Left forelimb (tissue), 1 donor: ENCODE results near the gene GTF2H4.
A peak's percentile ranks its signal among the peaks of the same experiment; 100 is the strongest.

Experiments
- DNase-seq: peaks from one replicate; pipeline ENCODE4 v3.0.0-alpha.2; 2018; ENCODE audit warnings: low spot score

GTF2H4 gene

DNA sequence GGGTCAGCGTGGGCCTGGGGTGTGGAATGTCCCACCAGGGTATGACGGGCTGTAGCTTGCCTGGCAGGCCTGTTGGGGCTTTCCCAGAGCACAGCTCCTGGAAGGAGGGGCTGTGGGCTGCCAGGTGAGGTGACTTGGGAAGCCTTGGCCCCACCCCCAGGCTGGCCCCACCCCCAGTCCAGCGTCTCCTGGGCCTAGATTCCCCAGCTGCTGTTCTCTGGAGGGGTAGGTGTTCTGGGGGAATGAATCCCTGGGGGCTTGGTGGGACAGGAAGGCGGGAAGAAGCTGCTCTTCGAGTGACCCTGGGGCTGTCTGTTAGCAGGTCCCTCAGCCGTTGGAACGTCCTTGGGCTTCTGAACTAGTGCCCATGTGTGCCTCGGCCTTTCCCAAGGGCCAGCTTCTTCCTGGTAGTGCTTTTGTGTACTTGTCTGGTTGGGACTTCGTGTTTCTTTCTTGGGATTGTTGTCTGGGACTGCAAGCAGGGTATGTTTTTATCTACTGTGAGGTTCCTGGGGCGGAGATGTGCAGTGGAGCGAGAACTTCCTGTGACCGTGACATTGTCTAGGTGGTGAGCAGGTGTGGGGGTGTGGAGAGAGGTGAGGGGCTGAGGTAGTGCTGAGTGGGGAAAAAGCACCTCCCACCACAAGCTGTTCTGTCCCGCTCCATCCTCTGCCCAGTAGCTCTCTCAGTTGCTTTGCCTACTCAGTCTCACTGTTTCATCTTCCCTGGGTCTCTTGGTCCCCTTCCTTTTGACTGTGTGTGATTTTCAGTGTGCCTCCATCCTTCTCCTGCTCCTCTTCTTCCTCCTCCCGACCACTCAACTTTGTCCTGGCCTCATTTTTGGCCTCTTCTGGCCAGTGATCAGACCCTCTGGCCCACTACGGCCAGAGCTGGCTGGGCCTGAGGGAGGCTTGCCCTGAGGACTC is 25.0 kb upstream of the GTF2H4 start:
- DNase-seq = no peak

DNA sequence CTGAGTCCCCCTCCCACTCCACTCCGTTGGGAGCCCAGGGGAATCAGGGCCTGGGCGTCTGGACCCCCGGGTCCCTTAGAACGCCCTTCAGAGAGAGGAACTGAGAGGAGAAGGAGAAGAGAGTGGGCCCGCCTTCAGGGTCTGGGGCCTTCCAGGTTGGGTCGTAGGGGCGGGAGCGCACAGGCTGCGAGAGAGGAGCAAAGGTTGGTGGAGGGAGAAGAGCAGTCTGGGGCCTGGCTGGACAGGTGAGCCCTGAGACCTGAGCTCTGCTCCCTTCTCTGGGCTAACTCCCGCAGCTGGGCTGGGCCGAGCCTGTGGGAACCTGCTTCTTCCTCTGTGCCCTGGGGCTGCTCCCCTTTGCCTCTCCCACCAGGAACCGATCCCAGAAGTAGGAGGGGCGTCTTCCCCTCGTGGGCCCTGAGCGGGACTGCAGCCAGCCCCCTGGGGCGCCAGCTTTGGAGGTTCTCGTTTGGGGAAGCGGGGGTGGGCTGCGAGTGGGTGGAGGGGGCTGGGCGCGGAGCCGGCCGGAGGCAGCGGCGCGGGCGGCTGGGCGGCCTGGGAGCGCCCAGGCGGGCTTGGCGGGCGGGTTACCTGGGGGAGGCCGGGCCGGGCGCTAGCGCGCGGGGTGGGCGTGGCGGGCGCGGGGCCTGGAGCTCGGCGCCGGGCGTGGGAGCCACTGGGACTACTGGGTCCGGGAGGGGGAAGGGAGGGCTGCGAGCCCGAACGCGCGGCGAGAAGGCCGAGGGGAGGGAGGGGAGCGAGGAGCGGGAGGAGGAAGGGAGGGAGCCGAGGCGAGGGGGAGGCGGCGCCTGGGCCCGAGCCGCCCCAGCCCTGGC is 24.1 kb upstream of the GTF2H4 start, which contains the start of gene DDR1:
Gene DDR1 (plus strand): TSS at position 835 of the 836 bp plus-strand sequence. CDS start 4,211 bp downstream, outside the sequence.
- DNase-seq = peak; percentile 89

DNA sequence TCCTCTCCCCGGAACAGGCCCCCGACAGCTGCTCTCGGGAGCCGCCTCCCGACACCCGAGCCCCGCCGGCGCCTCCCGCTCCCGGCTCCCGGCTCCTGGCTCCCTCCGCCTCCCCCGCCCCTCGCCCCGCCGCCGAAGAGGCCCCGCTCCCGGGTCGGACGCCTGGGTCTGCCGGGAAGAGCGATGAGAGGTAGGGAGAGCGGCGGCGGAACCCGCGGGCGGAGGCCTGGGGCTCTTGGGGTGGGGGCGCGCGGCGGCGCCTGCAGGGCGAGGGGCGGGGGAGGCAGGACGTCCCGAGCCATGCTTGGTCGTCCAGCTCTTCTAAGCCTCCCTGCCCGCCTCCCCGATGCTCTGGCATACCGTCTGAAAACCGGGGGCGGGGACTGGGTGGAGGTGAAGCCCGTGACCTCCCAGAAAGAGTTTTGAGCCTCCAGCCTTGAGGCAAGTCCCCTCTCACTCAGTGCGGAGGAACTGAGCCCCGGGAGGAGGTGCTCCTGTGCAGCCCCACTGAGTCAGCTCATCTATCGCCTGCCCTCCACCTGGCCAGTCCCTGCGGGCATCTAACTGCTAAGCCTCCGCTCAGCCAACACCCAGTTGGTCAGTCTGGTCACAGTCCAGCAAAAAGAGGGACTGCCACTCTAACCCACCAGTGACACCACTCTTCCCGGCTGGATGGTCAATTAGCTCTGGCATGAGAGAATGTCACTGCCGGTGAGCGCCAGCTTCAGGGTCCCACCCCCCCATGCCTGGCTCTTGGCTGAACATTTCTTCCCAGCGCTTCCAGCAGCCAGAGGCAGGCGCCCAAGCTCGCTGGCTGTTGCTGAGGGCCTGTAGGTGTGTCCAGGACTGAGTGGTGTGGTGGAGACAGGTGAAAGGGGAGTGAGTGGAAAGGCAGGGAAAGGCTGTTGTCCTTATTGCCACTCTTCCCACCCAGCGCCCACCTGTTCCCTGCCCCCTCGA is 23.2 kb upstream of the GTF2H4 start:
- DNase-seq = no peak

DNA sequence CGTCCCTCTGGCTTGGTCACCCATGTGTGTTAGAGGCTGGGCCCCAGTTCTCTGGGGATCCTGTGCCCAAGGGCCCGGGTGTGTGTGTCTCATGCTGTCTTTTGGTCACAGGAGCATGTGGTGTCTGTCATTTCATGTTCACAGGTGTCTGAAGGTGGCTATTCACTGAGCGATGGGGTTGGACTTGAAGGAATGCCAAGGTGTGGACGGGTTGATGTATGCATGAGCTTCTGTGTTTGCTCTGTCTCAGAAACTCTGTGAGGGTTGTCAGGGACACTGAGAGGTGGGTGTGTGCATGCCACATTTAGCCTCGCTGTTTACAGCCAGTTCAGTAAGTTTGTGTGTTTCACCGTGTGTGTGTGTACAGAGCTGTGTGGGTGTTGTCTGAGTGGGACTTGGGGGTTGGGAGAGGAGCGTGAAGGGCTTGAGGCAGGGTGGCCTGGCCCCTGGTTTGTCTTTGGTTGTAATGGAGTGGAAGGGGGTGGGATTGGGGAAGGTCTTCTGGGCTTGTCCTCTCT is 22.5 kb upstream of the GTF2H4 start:
- no peak for DNase-seq

DNA sequence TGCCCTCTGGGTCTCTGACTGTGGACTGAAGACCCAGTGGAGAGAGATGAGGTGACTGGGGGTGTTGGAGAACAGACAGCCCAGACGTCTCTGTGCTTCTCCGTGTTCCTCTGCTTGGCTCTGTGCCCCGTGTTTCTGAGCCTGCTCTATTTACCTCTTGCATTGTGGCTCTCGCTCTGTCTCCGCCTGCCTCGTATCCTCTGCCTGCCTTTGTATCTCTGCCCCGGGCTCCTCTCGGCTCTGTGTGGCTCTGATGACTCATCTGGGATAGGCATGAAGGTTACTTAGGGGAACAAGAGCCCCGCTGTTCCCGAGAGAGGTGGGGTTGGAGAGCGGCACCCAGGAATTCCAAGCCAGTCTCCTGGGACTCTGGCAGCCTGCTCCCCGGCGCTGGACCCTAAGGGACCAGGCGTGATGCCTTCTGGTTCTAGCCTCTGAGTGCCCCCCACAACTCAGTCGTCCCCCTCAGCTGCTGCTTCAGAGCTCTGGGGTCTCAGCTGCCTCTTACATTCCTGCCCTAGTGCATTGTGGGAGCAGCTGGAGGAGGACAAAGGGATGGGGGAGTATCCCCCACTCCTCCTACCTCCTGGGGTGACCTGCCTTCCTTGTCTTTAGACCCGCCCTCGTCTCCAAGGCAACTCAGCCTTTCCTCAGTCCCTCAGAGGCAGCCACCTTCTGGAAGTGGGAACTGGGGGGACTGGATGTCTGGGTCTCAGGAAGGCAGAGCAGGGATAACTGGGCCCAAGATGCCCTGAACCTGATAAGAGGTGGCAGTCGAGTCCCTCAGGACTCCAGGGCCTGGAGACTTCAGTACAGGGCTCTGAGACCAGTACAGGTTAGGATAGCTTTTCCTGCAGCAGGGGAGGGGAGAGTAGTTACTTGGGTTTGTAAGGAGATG is 21.8 kb upstream of the GTF2H4 start:
- DNase-seq = no peak

DNA sequence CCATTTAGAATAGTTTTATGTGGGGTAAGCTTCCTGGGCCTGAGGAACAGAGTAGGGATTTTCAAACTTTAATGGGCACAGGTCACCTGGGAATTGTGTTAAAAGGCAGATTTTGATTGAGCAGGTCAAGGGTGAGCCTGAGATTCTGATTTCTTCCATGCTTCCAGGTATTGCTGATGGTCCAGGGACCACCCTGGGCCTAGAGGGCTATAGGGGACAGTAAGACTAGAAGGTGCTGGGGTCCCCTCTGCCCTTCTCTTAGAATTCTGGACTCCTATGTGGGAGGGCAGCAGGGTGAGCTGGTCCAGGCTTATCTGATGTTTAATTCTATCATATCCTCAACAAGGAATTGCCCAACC is 21.1 kb upstream of the GTF2H4 start:
- no peak for DNase-seq

DNA sequence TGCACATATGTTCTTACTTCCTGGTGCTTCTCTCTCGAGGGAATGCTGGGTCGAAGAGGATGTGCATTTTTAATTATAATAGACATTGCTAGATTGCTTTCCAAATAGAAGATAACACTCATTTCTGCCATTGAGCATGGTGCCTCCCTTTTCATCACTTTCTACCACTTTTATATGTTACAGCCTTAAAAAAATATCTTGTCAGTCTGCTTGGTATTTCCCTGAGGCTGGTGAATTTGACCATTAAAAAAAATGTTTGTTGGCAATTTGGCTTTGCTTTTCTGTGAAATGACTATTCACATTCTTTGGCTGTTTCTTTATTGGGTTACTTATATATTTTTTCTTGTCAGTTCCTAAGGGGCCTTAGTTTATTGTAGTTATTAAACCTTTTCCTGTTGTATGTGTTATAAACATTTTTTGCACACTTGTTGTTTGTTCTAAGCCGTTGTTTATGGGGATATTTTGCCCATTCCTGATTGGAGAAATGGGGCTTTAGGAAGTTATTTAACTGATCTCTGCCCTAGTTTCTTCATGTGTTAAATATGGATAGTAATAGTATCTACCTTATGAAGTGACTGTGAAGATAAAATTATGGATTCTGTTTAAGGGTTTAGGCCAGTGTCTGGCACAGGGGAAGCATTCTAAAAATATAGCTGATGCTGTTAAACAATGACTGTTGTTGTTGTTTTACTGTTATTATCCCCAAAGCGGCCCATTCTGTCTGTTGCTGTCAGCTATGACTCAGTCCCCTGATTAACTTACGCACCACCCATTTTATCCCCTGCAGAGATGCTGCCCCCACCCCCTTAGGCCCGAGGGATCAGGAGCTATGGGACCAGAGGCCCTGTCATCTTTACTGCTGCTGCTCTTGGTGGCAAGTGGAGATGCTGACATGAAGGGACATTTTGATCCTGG is 19.8 kb upstream of the GTF2H4 start:
- no peak for DNase-seq

DNA sequence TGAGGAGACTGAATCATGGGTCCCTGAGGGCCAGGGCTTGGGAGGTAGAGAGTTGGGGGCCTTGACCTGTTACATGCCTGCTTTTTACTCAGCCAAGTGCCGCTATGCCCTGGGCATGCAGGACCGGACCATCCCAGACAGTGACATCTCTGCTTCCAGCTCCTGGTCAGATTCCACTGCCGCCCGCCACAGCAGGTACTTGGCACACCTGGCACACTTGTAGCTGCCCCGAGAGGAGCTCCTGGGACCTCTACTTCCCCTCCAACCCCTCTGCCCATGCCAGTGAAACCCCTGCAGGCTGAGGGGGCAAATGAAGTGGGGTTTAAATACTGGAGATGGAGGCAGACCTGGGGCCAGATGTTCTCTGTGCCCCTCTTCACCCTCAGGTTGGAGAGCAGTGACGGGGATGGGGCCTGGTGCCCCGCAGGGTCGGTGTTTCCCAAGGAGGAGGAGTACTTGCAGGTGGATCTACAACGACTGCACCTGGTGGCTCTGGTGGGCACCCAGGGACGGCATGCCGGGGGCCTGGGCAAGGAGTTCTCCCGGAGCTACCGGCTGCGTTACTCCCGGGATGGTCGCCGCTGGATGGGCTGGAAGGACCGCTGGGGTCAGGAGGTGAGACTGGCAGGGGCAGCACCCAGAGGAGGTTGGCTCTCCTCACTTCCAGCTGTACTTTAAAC is 19.1 kb upstream of the GTF2H4 start:
- DNase-seq = no peak

DNA sequence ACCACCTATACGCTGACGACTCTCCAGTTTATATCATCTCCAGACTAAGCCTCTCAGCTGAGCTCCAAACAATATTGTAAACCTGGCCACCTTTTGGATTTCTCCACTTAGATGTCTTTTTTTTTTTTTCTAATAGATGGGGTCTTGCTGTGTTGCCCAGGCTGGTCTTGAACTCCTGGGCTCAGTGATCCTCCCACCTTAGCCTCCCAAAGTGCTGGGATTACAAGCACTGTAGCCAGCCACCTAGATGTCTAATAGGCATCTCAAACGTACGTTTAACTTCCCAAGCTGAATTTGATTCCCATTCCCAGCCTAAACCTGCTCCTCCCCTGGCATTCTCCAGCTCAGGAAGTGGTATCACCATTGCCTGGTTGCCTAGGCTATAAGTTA is 18.5 kb upstream of the GTF2H4 start:
- no peak for DNase-seq

DNA sequence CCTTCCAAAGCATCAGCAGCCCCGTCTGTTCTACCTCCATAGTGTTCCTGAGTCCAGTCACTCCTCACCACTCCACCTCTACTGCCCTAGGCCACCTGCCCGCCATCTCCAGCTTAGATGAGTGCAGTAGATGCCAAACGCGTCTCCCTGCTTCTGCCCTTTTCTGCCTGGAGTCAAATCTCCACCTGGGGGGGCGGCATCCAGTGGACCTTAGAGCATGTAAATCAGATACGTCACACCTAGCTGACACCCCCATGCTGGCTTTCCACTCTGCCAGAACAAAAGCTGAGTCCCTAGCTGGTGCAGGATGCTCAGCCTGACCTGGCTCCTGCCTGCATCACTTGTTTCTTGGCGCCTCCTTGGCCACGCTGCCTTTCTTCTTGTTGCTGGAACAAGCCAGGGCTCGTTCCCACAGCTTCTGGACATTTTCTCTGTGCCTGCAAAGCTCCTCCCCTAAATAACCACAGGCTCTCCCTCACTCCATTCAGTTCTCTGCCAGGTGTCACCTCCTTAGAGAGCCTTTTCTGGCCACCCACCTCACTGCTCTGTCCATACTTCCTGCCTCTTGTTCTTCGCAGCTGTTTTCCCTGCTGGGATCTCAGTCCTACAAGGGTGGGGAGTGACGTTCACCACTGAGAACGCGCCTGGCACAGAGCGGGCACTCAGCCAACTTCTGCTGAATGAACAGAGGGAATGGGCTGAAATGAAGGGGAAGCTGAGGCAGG is 17.9 kb upstream of the GTF2H4 start:
- DNase-seq = no peak

DNA sequence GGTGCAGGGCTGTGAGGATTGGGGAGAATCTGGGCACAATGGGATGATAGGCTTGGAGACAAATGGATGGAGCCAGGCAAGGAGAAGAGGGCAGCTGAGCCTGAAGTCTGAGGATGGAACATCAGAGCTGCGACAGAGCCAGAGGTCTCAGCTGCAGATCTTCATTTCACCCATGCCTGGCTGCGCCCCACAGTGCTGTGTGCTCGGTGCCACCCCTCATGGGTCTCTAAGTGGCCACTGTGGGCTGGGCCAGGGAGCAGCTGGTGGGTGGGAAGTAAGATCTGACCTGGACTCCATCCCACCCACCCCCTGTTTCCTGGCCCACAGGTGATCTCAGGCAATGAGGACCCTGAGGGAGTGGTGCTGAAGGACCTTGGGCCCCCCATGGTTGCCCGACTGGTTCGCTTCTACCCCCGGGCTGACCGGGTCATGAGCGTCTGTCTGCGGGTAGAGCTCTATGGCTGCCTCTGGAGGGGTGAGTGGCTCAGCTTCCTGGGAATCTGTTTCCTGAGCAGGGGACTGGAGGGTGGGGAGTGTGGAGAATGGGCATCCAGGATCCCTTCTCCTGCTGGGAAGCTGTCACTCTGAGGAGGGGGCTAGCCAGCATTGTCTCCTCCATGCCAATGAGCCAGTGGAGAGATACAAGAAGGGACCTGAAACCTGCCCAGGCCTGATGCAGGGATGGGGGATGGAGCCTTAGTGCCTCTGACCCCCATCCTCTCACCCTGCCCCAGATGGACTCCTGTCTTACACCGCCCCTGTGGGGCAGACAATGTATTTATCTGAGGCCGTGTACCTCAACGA is 17.2 kb upstream of the GTF2H4 start:
- no peak for DNase-seq

DNA sequence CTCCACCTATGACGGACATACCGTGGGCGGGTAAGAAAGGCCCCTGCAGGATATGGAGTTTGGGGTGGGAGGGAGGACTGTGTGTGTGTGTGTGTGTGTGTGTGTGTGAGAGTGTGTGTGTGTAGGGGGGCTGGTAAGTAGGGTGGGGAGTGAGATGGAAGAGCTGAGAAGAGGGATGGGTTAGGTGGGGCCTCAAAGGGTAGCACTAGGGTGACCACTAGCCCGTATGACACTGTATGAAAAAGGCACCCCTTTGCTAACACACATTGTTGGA is 16.6 kb upstream of the GTF2H4 start:
- no peak for DNase-seq

DNA sequence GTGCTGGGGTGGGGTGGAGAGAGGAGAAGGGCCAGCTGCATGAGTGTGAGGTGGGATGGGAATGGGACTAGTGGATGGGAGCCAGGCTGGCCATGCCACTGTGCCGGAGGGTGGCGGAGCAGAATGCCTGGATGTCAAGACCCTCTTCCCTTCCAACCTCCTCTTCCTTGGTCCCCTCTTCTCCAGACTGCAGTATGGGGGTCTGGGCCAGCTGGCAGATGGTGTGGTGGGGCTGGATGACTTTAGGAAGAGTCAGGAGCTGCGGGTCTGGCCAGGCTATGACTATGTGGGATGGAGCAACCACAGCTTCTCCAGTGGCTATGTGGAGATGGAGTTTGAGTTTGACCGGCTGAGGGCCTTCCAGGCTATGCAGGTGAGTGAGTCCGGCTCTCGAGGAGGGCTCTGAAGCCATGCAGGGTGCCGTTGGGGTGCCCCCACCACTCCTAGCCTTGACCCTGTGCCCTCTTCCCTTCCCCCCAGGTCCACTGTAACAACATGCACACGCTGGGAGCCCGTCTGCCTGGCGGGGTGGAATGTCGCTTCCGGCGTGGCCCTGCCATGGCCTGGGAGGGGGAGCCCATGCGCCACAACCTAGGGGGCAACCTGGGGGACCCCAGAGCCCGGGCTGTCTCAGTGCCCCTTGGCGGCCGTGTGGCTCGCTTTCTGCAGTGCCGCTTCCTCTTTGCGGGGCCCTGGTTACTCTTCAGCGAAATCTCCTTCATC is 16.0 kb upstream of the GTF2H4 start:
- peak; percentile 56 for DNase-seq

DNA sequence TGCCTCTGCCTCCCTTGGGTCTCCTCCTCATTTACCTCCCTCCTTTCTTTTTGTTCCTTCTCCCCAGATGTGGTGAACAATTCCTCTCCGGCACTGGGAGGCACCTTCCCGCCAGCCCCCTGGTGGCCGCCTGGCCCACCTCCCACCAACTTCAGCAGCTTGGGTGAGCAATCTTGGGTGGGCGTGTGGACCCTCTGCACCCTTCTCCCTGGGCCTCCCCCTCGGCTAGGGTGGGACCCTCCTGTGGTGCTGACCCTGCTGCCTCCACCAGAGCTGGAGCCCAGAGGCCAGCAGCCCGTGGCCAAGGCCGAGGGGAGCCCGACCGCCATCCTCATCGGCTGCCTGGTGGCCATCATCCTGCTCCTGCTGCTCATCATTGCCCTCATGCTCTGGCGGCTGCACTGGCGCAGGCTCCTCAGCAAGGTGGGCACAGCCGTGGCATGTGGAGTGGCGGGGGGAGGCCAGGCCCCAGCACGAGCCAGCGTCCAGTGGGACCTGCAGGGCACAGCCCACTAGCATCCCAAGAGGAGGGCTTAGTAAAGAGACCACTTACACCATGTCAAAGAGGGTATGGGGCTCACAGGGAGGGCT is 14.9 kb upstream of the GTF2H4 start:
- DNase-seq = no peak

DNA sequence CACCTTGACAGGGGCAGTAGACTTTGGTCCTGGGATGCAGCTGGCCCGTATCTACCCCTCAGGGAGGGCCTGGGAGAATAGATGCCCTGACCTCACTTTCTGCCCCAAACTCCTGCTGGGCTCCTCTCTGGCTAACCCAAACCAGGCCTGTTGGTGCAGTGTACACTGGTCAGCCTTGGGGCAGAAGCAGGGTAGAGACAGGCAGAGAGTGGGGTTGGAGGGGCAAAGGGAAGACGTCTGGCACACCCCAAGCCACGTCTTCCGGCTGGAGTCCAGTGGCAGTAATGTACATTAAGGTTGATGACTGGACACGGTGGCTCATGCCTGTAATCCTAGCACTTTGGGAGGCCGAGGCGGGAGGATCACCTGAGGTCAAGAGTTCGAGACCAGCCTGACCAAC is 14.3 kb upstream of the GTF2H4 start:
- no peak for DNase-seq

DNA sequence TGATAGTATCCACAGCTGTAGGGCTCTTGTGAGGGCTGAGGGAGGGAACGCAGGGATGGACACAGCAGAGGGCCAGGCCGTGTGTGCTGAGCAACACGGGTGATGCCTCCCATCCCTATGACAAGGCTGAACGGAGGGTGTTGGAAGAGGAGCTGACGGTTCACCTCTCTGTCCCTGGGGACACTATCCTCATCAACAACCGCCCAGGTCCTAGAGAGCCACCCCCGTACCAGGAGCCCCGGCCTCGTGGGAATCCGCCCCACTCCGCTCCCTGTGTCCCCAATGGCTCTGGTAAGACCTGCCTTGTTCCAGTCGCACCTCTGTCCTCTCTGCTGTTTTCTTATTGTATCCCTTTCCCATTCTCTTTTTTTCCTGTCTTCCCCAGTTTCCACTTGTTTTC is 13.6 kb upstream of the GTF2H4 start:
- no peak for DNase-seq

DNA sequence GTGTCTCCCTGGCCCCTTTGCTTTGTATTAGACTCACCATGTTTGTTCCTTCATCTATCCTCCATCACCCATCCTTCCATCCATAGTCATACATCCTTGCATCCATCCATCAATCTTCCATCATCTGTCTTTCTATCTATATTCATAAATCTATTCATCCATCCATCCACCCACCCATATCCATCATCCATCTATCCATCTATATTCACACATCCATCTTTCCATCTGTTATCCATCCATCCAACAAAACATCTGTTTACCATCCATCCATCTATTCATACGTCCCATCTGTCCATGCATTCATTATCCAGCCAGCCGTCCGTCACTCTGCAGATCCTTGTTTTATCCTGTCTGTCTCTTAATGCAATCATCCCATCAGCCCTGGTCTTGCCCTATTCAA is 13.1 kb upstream of the GTF2H4 start:
- DNase-seq = no peak
